SK-N-SH (cell line): Measurements from ENCODE around the gene ZBTB4.

ENCODE experiments used
- CTCF ChIP-seq: fragments of 200-600 bp; sonication (generic); IDR thresholded peaks from 2 replicates; pipeline ENCODE4 v1.6.1; 2017; ENCODE audit warnings: antibody characterized with exemption, mild to moderate bottlenecking, moderate library complexity
- ELF1 ChIP-seq: IDR thresholded peaks from 2 replicates; pipeline ENCODE4 v1.4.0; 2012
- EP300 ChIP-seq, 2 experiments: IDR thresholded peaks; 2 replicates each; pipeline versions ENCODE4 v1.4.0 to v1.6.1; 2012; ENCODE audit warnings: borderline replicate concordance in 1 of 2, low read depth in 1 of 2, low read length in 1 of 2
- FOXJ3 ChIP-seq: sonication (generic); formaldehyde crosslinking; IDR thresholded peaks from 2 replicates; pipeline ENCODE4 v1.5.1; 2020; ENCODE audit warnings: mild to moderate bottlenecking, missing genetic modification reagents
- GATA2 ChIP-seq: sonication (generic); formaldehyde crosslinking; IDR thresholded peaks from 2 replicates; pipeline ENCODE4 v1.5.0; 2020; ENCODE audit warnings: mild to moderate bottlenecking, missing genetic modification reagents
- JUND ChIP-seq: IDR thresholded peaks from 2 replicates; pipeline ENCODE4 v1.4.0; 2012
- MXI1 ChIP-seq: IDR thresholded peaks from 2 replicates; pipeline ENCODE4 v1.6.1; 2012; ENCODE audit warnings: mild to moderate bottlenecking, low read depth, low read length, improper control_type of control experiment
- POLR2AphosphoS5 ChIP-seq: IDR thresholded peaks from 2 replicates; pipeline ENCODE4 v1.6.1; 2012; ENCODE audit warnings: low read depth, low read length
- RCOR1 ChIP-seq: fragments of 150-350 bp; IDR thresholded peaks from 2 replicates; pipeline ENCODE4 v1.6.1; 2017; ENCODE audit warnings: antibody characterized with exemption, low read length
- REST ChIP-seq: IDR thresholded peaks from 2 replicates; pipeline ENCODE4 v1.6.1; 2012; ENCODE audit warnings: mild to moderate bottlenecking, low read depth, low read length, moderate library complexity
- RXRA ChIP-seq: IDR thresholded peaks from 2 replicates; pipeline ENCODE4 v1.4.0; 2012; ENCODE audit warnings: low read depth, mild to moderate bottlenecking, borderline replicate concordance
- SIN3A ChIP-seq: IDR thresholded peaks from 2 replicates; pipeline ENCODE4 v1.6.1; 2012; ENCODE audit warnings: low read depth, mild to moderate bottlenecking, low read length, moderate library complexity, borderline replicate concordance
- ZBTB33 ChIP-seq: IDR thresholded peaks from 2 replicates; pipeline ENCODE4 v1.4.0; 2012; ENCODE audit warnings: low read depth, borderline replicate concordance

- TF ChIP-seq CTCF (no peak), ELF1 (no peak), REST (no peak), MXI1 (no peak), RCOR1 (no peak), SIN3A (no peak), ZBTB33 (no peak), FOXJ3 (CRISPR knock-in tag) (no peak), EP300 (IDR thresholded peaks at IDR 0.05; ENCODE audit: borderline replicate concordance in 1 of 2, low read depth in 1 of 2, low read length in 1 of 2) (no peak), POLR2AphosphoS5 (no peak), JUND (no peak), RXRA (no peak), GATA2 (no peak)
Measured at GRCh38 chr17:7426203-7426863, 53.1 kb downstream of the ZBTB4 start.
